ENCODE data around the gene ADGRG6.
"Not testable (repeated sequence)": the region's sequence is repeated elsewhere in the genome, so short reads cannot be mapped to it uniquely, and the experiment has no call there.

The ADGRG6 gene

DNA sequence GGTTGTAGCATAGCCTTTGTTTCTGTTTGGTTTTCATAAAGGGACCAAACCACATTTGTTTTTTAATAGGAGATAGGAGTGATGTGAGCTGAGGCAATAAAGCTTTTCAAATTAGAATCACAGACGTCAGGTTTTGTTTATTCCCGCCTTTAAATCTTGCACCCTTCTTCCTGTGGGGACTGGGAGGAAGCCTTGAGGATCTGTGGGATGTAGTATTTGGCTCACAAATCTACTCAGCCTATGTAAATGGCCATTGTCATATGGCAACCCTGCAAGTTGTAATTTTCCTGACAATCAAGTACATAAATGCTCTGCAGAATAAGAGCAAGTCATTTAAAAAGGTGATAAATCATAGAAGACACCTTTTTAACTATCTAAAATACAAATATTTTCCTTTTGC, 110.4 kb downstream of the ADGRG6 start:
- DNase-seq (ENCODE audit: low spot score), result no peak

GRCh38 chr6:142412658-142413057, 110.9 kb downstream of the ADGRG6 start:
- no peak for DNase-seq (ENCODE audit: low spot score)

GRCh38 chr6:142413111-142413510, 111.3 kb downstream of the ADGRG6 start:
- DNase-seq (ENCODE audit: low spot score), result no peak

DNA sequence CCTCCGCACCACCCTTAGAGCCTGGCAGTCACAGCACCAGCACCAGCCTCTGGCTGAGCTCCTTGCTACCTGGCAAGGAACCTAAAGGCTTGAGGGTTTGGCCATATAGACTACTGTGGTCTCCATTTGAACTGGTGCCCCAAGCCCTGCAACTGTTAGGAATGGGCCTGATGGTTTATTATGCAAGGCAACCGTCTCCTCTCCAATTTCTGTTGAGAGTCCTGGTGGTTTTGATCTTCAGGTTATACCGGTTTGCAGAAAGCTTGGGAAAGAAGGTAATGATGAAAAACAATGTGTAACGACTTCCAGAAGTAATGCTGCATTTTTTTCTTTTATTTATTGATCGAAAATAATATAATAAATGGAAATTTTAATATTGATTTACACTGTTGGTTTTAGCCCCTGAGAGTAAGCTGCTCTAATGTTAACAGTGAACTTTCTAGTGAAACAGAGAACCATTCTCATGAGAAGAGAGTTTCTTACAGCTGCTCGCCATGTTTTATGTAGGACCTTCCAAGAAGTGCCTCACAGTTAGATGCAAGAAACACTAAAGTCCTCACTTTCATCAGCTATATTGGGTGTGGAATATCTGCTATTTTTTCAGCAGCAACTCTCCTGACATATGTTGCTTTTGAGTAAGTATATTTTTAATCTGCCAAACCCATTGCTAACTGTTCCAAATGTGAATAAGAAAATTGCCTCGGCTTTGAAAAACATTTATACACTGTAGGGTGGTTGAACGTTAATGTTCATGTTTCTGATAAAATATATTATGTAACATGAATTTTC, 112.8 kb downstream of the ADGRG6 start:
- DNase-seq (ENCODE audit: low spot score), result no peak

DNA sequence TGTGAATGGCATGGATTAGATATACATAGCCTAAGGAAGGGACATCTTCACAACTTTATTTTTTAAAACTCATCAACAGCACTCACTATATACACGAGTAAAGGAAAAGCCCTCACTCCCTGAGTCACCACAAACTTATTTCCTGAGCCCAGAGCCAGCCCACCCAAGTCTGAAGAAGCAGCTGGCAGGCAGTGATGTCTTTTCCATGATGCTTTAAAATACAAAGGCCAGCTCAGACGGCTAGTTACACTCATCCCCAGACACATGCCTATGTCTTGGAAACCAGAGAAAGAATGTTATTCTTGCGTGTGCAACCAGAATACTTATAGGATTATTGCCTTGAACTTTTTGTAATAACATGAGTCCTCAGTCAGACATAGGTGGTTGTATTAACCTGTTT, 114.4 kb downstream of the ADGRG6 start:
- DNase-seq (ENCODE audit: low spot score), result no peak

GRCh38 chr6:142416686-142417085, 114.9 kb downstream of the ADGRG6 start:
- no peak for DNase-seq (ENCODE audit: low spot score)

DNA sequence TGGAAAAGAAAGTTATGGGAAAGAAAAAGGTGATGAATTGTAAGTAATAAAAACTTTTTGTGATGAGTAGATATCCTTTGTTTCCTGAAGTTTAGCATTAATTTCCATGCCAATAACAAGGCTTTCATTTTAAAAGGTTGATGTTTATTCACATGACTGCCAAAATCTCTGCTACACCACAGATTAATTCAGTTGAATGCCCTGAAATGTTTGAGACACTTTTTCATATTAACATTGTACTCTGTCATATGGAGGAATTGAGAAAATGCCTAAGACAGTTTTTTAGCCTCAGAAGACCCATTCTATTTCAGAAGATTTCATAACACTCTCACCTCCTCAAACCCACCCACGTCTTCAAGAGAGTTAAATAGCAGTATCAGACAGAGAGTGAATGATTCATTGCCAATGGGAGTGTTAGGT, 115.5 kb downstream of the ADGRG6 start:
- no peak for DNase-seq (ENCODE audit: low spot score)

DNA sequence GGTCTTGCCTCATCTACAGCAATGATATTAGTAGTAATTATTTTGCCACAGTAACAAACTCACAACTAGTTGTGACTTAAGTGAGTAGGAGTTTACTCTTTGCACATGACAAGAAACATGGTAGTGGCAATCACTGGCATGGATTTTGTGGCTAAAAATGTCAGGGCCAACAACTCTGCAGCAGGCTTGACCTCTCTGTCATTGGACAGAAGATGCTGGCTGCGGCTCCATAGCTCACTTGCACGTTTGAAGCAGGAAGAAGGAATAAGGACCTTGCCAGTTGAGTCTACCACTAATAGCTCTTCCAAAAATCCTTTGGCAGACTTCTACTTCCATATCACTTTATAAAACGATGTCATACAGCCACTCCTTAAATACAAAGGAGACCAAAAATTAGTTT, 117.3 kb downstream of the ADGRG6 start:
- no peak for DNase-seq (ENCODE audit: low spot score)

GRCh38 chr6:142420802-142421201, 119.0 kb downstream of the ADGRG6 start:
- DNase-seq (ENCODE audit: low spot score), result no peak

DNA sequence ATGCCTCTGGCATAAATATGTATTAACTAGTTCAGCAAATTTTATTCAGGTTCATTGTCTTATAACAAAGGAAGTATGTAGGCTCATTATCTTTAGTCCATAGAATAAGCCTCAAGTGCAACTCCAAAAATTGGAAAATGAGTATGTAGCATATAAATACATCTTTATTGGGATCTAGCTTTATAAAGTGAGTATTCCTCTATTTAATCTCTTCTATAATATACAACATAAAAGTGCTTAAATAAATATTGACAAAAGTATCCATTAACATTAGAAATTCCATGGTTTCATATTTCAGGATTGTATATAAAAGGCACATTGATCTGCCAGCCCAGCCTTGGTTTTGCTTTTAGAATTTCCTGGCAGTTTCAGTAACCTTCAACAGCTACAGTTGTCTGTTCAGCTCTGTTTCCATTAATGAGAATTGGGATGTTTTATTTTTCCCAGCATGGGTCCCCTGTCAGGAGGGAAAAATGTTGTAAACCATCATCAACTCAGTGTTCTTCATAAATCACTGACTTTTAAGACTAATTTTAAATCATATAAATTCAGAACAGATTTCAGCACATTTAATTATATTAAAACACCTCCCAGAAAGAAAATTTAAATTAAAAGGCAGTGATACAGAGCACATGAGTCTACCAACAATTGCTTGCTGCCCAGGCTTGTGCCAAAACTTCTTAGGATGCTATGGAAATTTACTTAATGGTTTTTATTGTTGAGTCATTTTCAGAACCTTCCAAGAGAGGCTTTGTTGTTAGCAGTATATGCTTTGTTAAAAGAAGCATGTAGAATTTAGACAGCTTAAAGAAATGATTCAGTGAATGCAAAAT, 119.7 kb downstream of the ADGRG6 start:
- no peak for DNase-seq (ENCODE audit: low spot score)

GRCh38 chr6:142426444-142427132, 124.8 kb downstream of the ADGRG6 start:
- DNase-seq (ENCODE audit: low spot score), result not testable (repeated sequence)

DNA sequence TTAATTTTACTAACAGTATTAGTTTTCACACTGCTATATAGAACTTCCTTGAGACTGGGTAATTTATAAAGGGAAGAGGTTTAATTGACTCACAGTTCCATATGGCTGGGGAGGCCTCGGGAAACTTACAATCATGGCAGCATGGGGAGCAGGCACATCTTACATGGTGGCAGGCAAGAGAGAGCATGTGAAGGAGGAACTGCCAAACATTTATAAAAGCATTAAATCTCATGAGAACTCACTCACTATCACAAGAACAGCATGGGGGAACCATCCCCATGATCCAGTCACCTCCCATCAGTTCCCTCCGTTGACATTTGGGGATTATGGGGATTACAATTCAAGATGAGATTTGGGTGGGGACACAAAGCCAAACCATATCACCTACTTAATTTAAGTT, 126.7 kb downstream of the ADGRG6 start:
- not testable (repeated sequence) for DNase-seq (ENCODE audit: low spot score)

GRCh38 chr6:142429195-142429594, 127.4 kb downstream of the ADGRG6 start:
- DNase-seq (ENCODE audit: low spot score), result no peak

GRCh38 chr6:142433419-142433818, 131.6 kb downstream of the ADGRG6 start:
- DNase-seq (ENCODE audit: low spot score), result no peak

DNA sequence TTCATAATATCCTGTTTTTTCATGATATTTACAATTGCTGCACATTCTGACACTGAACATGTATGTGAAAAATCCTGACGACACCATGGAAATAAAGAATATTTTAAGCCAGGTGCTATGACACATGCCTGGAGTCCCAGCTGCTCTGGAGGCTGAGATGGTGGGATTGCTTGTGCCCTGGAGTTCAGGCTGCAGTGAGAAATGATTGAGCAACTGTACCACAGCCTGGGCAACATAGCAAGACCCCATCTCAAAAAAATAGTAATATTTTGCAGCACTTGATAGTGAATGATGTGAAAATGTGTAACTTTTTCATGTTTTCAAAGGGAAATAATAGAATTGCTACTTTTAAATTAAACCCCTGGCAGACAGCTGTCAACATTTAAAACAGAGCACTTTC, 137.1 kb downstream of the ADGRG6 start:
- no peak for DNase-seq (ENCODE audit: low spot score)

DNA sequence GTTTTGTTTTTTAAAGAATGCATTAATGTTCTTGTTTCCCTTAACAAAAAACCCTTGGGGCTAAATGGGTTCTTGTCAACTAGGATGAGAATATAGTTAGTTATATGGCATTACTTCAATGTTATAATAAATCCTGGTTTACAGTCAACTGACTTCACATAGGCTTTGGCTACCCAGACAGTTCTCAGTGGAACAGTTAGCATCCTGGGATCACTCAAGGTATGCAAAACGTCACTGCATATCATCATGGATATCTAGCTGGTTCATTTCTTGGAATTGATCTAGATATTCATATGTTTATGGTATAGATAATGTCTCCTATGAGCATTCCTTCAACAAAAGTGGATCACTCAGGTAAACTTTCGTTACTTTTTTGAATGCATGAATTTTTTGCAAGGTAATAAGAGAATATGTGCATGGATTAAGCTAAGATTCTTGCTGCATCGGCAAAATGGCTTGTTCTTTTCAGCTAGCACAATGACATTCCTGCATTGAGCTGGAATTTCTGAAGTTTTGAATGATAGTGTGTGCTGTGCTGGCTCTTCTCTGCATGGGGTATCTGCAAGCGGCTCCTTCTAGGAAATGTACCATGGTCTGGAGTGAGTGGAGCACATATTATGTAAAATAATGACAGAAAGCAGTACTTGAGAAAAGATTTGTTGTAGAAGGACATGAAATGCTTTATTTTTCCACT, 138.9 kb downstream of the ADGRG6 start:
- no peak for DNase-seq (ENCODE audit: low spot score)

DNA sequence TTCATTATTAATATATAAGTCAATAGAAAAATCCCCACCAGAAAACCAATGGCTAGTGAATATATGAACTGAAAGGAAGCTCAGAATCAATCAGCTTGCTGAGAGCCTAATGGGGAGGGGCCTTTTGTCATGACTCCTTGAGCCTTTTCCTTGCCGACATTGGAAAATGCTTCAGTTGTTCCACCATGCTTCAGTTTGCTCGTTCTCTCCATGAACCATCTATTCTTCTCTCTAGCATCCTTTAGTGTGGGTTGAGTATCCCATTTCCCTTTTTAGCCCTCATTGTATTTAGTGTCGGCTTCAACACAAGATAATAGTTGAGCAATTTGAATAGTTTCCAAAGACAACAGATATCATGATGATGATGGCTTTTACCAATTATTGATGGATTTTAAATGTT, 139.9 kb downstream of the ADGRG6 start:
- DNase-seq (ENCODE audit: low spot score), result no peak

- DNase-seq (ENCODE audit: low spot score), result no peak
These were observed 141.3 kb downstream of the ADGRG6 start for GRCh38 chr6:142443102-142443501.

GRCh38 chr6:142443532-142443931, 141.7 kb downstream of the ADGRG6 start:
- no peak for DNase-seq (ENCODE audit: low spot score)

DNA sequence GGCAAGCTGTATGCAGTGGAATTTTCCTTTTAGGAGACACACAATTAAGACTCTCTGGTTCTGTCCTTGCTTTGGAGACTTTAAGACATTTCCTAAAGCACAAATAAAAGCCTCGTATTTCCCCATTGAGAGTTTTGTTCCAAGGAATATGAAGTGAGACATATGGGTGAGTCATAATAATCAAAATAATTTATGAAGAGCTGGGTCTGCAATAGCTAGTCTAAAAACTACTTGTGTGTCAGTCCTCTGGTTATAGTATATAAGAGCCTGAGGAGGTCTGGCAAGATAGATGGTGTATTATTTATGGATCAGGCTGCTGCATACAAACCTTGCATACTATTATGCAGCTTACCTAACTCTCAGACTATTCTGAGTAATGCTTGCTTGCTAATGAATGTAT, 142.6 kb downstream of the ADGRG6 start:
- DNase-seq (ENCODE audit: low spot score), result no peak

GRCh38 chr6:142444881-142445301, 143.1 kb downstream of the ADGRG6 start:
- peak; percentile 12 for DNase-seq (ENCODE audit: low spot score)

DNA sequence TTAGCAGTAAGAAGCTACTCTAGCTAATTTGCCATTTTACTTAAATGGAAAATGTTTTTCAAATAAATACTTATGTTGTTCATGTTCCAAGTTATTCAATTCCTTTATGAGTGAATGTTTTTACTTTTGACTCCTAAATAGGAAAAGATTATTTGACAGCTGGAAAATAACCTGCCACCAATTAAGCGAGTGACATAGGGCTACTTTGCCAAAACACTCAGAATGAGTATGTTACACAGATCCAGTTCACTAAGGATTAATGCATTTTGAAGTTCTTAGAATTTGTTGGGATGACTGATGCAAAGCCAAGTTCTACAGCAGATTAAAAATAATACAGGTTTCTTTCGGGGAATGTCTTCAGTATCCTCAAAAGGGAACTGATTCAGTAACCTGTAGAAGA, 144.4 kb downstream of the ADGRG6 start:
- DNase-seq (ENCODE audit: low spot score), result no peak
